Activated gamma-delta T cell (primary cell): ENCODE data around the gene STK38L.
A peak's percentile ranks its signal among the peaks of the same experiment; 100 is the strongest.

ENCODE experiments used
- DNase-seq: peaks from one replicate; lab custom pipeline; 2025; lab: John Stamatoyannopoulos, UW
- total RNA-seq, 2 donors: gene quantifications; one replicate each; lab custom pipeline; 2026; lab: John Stamatoyannopoulos, UW

The STK38L gene
- 41.3 to 44.4 reads per million in 2 donors for total RNA-seq

GRCh38 chr12:27243804-27244688 lies at the start of gene STK38L:
STK38L (plus strand) TSS chr12:27244286; CDS start chr12:27297721, 53,435 bp downstream.
- DNase-seq: peak; percentile 94

- DNase-seq: no peak
These were observed 49.4 kb upstream of the STK38L start for GRCh38 chr12:27194644-27195043.

DNA sequence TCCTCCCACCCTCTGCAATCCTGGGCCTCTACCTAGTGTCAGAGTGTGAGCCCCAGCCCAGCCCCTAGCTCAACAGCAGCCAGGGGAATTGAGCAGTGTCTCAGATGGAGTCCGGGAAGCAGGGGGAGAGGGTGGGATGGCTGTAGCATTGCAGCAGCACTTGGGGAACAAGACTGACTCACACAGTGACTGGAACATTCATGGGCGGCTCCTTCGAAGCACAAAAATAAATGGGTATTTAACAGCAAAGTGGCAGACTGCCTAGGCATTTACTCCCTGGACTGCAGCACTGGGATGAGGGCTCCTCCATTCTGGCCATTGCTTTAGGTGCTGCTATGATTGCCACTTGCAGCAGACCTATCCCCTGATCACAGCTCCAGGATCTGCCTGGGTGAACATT lies 46.0 kb upstream of the STK38L start:
- DNase-seq: no peak

GRCh38 chr12:27199638-27200300 lies 44.3 kb upstream of the STK38L start:
- DNase-seq: no peak

- no peak for DNase-seq
These were observed 42.9 kb upstream of the STK38L start for GRCh38 chr12:27201169-27201568.

DNA sequence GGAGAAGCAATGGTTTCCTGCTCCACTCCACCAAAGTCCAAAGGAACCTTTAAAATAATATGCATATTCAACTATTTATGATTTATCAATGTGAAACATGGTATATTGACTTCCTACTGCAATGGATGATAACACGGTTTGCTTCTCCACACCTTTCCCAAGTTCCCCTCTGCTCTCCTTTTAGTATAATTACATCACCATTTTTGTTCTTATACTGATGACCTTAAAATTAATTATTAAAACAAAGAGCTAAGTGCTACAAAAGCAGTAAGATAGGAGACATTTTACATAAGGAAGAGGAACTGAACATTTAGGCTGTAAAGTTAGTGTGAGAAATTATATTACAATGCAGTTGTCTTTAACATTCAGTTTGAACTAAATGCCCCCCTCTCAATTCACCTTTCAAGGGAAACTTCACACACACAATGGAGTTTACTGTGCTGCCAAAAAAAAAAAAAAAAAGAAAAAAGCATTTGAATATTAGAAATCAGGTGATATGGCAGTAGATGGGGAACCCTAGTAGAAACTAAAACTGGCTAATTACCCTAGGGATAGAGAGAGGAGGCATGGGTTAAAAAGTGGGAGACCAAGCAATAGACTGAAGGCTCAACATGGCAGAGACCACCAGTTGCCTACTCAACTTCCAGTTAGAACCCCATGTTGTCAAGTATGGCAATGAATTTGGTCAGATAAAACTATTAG lies 37.1 kb upstream of the STK38L start:
- no peak for DNase-seq

DNA sequence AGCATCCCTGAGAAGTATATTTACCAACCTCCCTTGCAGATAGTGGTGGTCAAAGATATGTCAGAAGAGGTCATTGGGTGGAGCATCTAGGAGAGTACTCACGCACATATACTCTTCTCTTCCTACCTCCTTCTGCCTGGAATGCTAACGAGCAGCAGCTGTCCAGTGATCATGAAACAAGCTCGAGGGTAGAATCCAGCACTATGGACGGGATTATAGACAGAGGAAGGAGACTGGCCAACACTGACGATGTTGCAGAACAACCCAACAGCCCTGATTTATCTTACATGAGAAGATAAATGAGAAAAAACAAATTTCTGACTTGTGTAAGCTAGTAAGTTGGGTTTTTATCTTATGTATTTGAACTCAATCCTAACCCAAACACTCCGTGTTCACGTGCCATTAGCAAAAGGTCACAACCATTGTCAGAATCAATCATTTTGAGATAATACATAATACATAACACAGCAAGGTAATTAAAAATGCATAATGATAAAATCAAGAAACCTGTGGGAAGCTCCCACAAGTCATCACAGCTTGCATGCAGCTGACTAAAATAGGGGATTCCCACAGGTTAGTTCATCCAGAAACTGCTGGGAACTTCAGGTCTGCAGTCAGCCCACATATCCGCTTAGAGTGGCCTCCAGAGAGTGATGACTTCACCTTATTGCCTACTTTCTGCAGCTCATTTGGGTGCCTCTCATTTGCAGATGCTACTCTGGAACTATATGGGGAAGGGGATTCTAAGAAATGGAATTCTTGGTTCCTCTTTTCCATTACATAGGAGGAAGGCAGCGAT lies 36.3 kb upstream of the STK38L start:
- DNase-seq: no peak

DNA sequence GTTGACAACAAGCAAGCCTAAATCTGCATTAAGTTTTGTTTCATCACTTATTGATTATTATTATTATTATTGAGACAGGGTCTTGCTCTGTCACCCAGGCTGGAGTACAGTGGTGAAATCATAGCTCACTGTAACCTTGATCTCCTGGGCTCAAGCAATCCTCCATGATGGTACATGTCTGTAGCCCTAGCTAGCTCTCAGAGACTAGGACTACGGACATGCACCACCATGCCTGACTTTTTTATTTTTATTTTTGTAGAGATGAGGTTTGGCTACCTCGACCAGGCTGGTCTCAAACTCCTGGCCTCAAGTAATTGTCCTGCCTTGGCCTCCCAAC lies 35.7 kb upstream of the STK38L start:
- no peak for DNase-seq

- no peak for DNase-seq
These were observed 34.7 kb upstream of the STK38L start for GRCh38 chr12:27209257-27209910.

DNA sequence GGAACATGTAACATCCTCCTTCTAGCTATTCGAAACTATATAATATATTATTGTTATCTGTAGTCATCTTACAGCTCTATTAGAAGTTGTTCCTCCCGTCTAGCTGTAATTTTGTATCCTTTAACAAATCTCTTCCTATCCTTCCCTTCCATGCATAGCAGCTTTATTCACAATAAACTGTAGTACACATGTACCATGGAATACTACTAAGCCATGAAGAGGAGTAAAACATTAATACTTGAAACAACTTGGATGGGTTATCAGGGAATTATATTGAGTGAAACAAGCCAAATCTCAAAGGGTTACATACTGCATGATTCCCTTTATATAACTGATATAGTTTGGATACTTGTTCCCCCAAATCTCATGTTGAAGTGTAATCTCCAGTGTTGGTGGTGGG lies 33.9 kb upstream of the STK38L start:
- DNase-seq: no peak

DNA sequence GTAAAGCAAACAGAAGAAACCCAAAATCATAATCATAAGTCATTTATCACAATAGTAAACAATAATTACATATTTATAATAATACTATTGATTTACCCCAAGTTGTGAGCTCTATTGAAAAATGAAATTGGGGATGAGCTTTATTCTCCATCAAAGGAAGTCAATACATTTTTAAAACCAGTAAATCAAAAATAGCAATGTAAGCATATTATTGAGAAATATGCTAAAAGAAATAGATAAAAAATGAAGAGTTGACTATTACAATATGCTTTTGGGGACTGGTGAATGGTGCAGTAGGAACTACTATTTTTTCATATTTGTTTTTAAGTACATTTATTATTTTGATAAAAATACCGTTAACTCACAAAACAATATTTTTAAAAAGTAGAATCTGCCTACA lies 31.2 kb upstream of the STK38L start:
- DNase-seq: no peak

GRCh38 chr12:27213304-27213703 lies 30.8 kb upstream of the STK38L start:
- no peak for DNase-seq

- no peak for DNase-seq
These were observed 30.0 kb upstream of the STK38L start for GRCh38 chr12:27213830-27214787.

GRCh38 chr12:27217590-27217989 lies 26.5 kb upstream of the STK38L start:
- no peak for DNase-seq

DNA sequence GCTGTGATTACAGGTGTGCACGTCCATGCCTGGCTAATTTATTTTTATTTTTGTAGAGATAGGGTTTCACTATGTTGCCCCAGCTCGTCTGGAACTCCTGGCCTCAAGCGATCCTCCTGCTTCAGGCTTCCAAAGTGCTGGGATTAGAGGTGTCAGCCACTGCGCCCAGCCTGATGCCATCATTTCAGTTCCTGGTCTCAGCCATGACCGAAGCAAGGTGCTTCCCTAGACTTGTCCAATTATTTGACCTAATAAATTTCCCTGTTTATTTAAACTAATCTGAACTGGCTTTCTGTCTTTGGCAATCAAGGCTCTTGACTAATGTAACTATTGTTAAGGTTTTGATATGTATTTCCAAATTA lies 24.4 kb upstream of the STK38L start:
- no peak for DNase-seq

GRCh38 chr12:27220055-27220987 lies 23.8 kb upstream of the STK38L start:
- DNase-seq: no peak

GRCh38 chr12:27220988-27221345 lies 23.1 kb upstream of the STK38L start:
- no peak for DNase-seq

GRCh38 chr12:27221625-27222387 lies 22.3 kb upstream of the STK38L start:
- no peak for DNase-seq
